ENCODE data around the gene SLC39A11. TPM values are rescaled to one million over a fixed set of nuclear protein-coding genes. Genes with fewer than 3 reads are reported as not detected.
"Not testable (repeated sequence)": the region's sequence is repeated elsewhere in the genome, so short reads cannot be mapped to it uniquely, and the experiment has no call there.

SLC39A11 gene
- polyA plus RNA-seq, 3 donors, result 27.0 to 30.4 (median 27.4) TPM

GRCh38 chr17:72928454-72929136 lies 163.9 kb downstream of the SLC39A11 start:
- DNase-seq (ENCODE audit: low read depth in 3 of 3, low spot score in 2 of 3), result no peak

- no peak for DNase-seq (ENCODE audit: low read depth in 3 of 3, low spot score in 2 of 3)
These were observed 164.7 kb downstream of the SLC39A11 start for GRCh38 chr17:72927760-72928159.

- no peak for DNase-seq (ENCODE audit: low read depth in 3 of 3, low spot score in 2 of 3)
These were observed 165.3 kb downstream of the SLC39A11 start for GRCh38 chr17:72927146-72927545.

- DNase-seq (ENCODE audit: low read depth in 3 of 3, low spot score in 2 of 3), result no peak
These were observed 166.3 kb downstream of the SLC39A11 start for GRCh38 chr17:72926171-72926570.

- no peak for DNase-seq (ENCODE audit: low read depth in 3 of 3, low spot score in 2 of 3)
These were observed 168.3 kb downstream of the SLC39A11 start for GRCh38 chr17:72924196-72924595.

- no peak for DNase-seq (ENCODE audit: low read depth in 3 of 3, low spot score in 2 of 3)
These were observed 170.3 kb downstream of the SLC39A11 start for GRCh38 chr17:72922219-72922618.

GRCh38 chr17:72921347-72922054 lies 171.0 kb downstream of the SLC39A11 start:
- DNase-seq (ENCODE audit: low read depth in 3 of 3, low spot score in 2 of 3), result no peak

GRCh38 chr17:72920513-72920912 lies 172.0 kb downstream of the SLC39A11 start:
- no peak for DNase-seq (ENCODE audit: low read depth in 3 of 3, low spot score in 2 of 3)

GRCh38 chr17:72916991-72917390 lies 175.5 kb downstream of the SLC39A11 start:
- no peak for DNase-seq (ENCODE audit: low read depth in 3 of 3, low spot score in 2 of 3)

GRCh38 chr17:72915625-72916081 lies 176.8 kb downstream of the SLC39A11 start:
- no peak for DNase-seq (ENCODE audit: low read depth in 3 of 3, low spot score in 2 of 3)

GRCh38 chr17:72913142-72913682 lies 179.3 kb downstream of the SLC39A11 start:
- no peak for DNase-seq (ENCODE audit: low read depth in 3 of 3, low spot score in 2 of 3)

- DNase-seq (ENCODE audit: low read depth in 3 of 3, low spot score in 2 of 3), result no peak
These were observed 186.2 kb downstream of the SLC39A11 start for GRCh38 chr17:72906306-72906705.

GRCh38 chr17:72903522-72903921 lies 189.0 kb downstream of the SLC39A11 start:
- DNase-seq (ENCODE audit: low read depth in 3 of 3, low spot score in 2 of 3), result no peak

- DNase-seq (ENCODE audit: low read depth in 3 of 3, low spot score in 2 of 3), result no peak
These were observed 190.8 kb downstream of the SLC39A11 start for GRCh38 chr17:72901657-72902056.

GRCh38 chr17:72901083-72901482 lies 191.4 kb downstream of the SLC39A11 start:
- no peak for DNase-seq (ENCODE audit: low read depth in 3 of 3, low spot score in 2 of 3)

- no peak for DNase-seq (ENCODE audit: low read depth in 3 of 3, low spot score in 2 of 3)
These were observed 191.9 kb downstream of the SLC39A11 start for GRCh38 chr17:72900654-72900971.

- no peak for DNase-seq (ENCODE audit: low read depth in 3 of 3, low spot score in 2 of 3)
These were observed 193.8 kb downstream of the SLC39A11 start for GRCh38 chr17:72898725-72899124.

- DNase-seq (ENCODE audit: low read depth in 3 of 3, low spot score in 2 of 3), result not testable (repeated sequence)
These were observed 196.2 kb downstream of the SLC39A11 start for GRCh38 chr17:72896288-72896687.

- DNase-seq (ENCODE audit: low read depth in 3 of 3, low spot score in 2 of 3), result no peak
These were observed 200.9 kb downstream of the SLC39A11 start for GRCh38 chr17:72891627-72892026.

- no peak for DNase-seq (ENCODE audit: low read depth in 3 of 3, low spot score in 2 of 3)
These were observed 201.8 kb downstream of the SLC39A11 start for GRCh38 chr17:72890711-72891110.

- DNase-seq (ENCODE audit: low read depth in 3 of 3, low spot score in 2 of 3), result no peak
These were observed 204.6 kb downstream of the SLC39A11 start for GRCh38 chr17:72887917-72888316.

- DNase-seq (ENCODE audit: low read depth in 3 of 3, low spot score in 2 of 3), result no peak
These were observed 205.2 kb downstream of the SLC39A11 start for GRCh38 chr17:72887322-72887721.

Measured in right renal cortex interstitium (tissue), 3 donors.